DOHH2 (cell line): ENCODE measurements around the gene HMMR.

Source experiments
- CTCF ChIP-seq: fragments of 200-600 bp; sonication (generic); IDR thresholded peaks from one replicate; pipeline ENCODE4 v1.5.1; 2014; ENCODE audit warnings: antibody characterized with exemption, mild to moderate bottlenecking, low read depth, low read length; ENCODE audit not compliant: poor library complexity, severe bottlenecking
- EZH2phosphoT487 ChIP-seq: fragments of 200-600 bp; sonication (generic); IDR thresholded peaks from 2 replicates; pipeline ENCODE4 v1.6.1; 2017; ENCODE audit warnings: borderline replicate concordance, mild to moderate bottlenecking, antibody characterized with exemption, low read length, moderate library complexity, mixed read lengths

- TF ChIP-seq CTCF (no peak), EZH2phosphoT487 (no peak)
Measured at GRCh38 chr5:163525096-163525495, 64.7 kb downstream of the HMMR start.
